Peyer's patch (tissue), 4 donors: ENCODE results near the gene FAM234B.

Experiments used
- POLR2A ChIP-seq, 2 donors: fragments of 450-650 bp; IDR thresholded peaks; one replicate each; pipeline ENCODE4 v1.5.1; 2017; ENCODE audit warnings: antibody characterized with exemption in 2 of 2, mild to moderate bottlenecking in 2 of 2, moderate library complexity in 2 of 2
- TF ChIP-seq, protein P1 (sequence below), 6 experiments: fragments of 450-650 bp in 4 of 6; fragments of 200-600 bp in 2 of 6; sonication (generic) in 1 of 6; IDR thresholded peaks; one replicate each; pipeline ENCODE4 v1.5.1; 2017 to 2019; ENCODE audit warnings: antibody characterized with exemption in 6 of 6, mild to moderate bottlenecking in 3 of 6, moderate library complexity in 1 of 6

- TF ChIP-seq, protein P1, sequence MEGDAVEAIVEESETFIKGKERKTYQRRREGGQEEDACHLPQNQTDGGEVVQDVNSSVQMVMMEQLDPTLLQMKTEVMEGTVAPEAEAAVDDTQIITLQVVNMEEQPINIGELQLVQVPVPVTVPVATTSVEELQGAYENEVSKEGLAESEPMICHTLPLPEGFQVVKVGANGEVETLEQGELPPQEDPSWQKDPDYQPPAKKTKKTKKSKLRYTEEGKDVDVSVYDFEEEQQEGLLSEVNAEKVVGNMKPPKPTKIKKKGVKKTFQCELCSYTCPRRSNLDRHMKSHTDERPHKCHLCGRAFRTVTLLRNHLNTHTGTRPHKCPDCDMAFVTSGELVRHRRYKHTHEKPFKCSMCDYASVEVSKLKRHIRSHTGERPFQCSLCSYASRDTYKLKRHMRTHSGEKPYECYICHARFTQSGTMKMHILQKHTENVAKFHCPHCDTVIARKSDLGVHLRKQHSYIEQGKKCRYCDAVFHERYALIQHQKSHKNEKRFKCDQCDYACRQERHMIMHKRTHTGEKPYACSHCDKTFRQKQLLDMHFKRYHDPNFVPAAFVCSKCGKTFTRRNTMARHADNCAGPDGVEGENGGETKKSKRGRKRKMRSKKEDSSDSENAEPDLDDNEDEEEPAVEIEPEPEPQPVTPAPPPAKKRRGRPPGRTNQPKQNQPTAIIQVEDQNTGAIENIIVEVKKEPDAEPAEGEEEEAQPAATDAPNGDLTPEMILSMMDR (IDR thresholded peaks at IDR 0.05): no peak
- TF ChIP-seq POLR2A (IDR thresholded peaks at IDR 0.05): no peak
These were observed 3.0 kb upstream of the FAM234B start for GRCh38 chr12:13041224-13041623.
